Fibroblast of mammary gland (primary cell): ENCODE data around the gene C5.

Source experiments
- DNase-seq: peaks from one replicate; pipeline ENCODE4 v3.0.0-alpha.2; 2010; ENCODE audit warnings: low read depth
- H3K4me3 ChIP-seq: 2 replicates; pipeline ENCODE4 v1.5.1; 2011; ENCODE audit warnings: low read depth, mild to moderate bottlenecking, low read length, moderate library complexity; ENCODE audit not compliant: control insufficient read depth
- TF ChIP-seq, protein P1 (sequence below): conservative IDR thresholded peaks from 2 replicates; pipeline ENCODE4 v1.5.1; 2011; ENCODE audit warnings: low read depth, low read length, inconsistent platforms; ENCODE audit not compliant: control insufficient read depth, insufficient read depth

C5 gene

DNA sequence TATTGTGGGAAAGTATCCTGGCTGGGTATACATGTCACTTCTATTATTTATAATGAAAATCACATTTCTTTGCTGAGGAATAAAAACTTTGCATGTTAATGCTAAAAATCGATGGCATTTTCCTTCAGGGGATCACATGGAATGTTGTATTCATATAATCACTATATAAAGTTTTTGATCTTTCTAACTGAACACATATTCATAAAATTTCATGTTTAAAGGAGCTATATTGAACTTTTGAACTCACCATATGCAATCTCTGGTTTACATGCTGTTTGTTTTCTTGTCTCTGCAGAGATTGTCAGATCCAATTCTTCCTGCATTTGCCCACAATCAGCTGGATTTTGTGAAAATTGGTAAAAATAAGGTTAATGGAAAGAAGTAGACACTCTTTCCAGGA, 90.1 kb downstream of the C5 start:
- H3K4me3 ChIP-seq = no peak overlapping the region
- no peak for DNase-seq
- TF ChIP-seq, protein P1, sequence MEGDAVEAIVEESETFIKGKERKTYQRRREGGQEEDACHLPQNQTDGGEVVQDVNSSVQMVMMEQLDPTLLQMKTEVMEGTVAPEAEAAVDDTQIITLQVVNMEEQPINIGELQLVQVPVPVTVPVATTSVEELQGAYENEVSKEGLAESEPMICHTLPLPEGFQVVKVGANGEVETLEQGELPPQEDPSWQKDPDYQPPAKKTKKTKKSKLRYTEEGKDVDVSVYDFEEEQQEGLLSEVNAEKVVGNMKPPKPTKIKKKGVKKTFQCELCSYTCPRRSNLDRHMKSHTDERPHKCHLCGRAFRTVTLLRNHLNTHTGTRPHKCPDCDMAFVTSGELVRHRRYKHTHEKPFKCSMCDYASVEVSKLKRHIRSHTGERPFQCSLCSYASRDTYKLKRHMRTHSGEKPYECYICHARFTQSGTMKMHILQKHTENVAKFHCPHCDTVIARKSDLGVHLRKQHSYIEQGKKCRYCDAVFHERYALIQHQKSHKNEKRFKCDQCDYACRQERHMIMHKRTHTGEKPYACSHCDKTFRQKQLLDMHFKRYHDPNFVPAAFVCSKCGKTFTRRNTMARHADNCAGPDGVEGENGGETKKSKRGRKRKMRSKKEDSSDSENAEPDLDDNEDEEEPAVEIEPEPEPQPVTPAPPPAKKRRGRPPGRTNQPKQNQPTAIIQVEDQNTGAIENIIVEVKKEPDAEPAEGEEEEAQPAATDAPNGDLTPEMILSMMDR = no peak

DNA sequence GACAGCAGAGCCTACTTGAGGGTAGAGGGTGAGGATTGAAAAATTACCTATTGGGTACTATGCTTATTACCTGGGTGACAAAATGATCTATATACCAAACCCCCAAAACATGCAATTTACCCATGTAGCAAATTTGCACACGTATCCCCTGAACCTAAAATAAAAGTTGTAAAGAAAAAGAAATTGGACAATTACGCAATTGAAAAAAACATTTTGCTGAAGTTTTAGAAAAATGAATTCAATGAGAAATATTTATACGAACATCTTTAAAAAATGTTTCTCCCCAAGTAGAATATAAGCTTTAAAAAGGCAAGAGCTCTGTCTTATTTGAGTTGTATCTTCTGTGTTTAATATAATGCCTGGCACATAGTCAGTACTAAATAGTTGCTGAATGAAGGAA, 93.2 kb downstream of the C5 start:
- TF ChIP-seq, protein P1 = no peak
- no peak overlapping the region for H3K4me3 ChIP-seq
- no peak for DNase-seq

DNA sequence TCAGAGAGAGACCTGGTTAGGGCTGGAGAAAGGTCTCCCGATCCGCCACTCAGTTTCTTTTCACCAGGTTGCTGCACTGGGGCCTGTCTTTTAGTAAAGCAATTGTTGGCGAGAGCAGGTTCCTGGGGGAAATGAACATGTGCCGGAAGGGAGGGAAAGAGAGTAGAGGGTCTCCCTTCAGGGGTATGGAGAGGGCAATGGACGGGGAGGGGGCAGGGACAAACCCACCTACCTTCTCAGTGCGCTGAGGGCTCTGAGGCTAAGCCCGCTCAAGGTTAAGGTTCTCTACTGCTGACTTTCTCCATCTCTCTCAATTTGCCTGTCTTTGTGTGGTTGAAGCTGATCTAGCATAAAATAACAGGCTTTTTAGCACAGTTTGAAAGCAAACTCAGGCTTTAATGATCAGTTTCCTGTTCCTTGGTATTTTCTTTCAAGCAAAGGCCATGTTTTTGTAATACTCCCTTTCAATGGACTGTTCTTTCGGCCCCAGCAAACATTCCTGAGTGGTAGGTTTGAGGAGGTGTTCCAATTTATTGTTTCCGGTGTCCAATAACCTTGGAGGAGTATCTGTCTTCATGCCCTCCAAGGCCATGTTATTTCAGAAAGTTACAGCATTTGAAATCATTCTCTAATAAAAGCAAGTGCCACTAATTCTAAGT, 98.0 kb downstream of the C5 start:
- H3K4me3 ChIP-seq = no peak overlapping the region
- TF ChIP-seq, protein P1 = no peak
- no peak for DNase-seq

DNA sequence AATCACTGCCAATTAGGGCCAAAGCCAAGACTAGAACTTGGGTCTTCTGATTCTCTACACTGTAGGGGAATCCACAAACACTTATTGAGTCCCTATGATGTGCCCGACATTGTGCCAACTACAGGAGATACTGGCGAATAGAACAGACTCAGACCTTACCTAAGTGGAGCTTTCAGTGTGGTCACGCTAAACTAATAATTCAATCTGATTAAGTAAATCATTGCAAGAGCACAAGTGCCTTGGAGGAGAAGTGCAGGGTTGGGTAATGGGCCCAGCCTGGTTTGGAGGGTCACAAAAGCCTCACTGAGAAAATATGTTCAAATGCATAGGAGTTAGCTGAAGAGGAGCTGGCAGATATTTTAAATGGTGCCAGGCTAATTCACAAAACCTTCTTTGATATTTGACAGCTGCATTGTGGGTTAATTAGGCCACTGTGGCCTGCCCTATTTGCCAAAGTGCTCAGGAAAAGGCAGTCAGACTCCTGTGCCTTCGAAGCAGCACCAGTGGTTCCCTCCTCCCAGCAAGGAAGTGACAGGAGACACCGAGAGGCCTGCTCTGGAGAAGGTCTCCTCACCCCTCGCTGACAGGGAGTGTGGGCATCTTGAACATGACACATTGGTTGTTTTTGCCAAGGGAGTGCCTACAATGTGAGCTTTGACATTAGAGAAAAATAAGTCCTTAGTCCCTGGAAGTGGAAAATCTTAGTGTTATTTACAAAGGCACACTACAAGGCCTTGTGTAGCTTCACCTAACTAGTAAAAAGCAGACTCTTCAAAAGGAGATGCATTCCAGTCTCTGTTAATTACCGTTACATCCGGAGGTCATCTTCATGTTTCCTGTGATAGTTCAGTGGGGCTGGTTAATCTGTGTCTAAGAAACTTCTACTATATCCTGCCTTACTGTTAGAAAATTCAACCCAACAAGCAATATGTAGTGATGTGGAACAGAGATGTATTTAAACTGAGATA, 99.4 kb downstream of the C5 start:
- DNase-seq = no peak
- TF ChIP-seq, protein P1 = no peak
- H3K4me3 ChIP-seq = no peak overlapping the region

DNA sequence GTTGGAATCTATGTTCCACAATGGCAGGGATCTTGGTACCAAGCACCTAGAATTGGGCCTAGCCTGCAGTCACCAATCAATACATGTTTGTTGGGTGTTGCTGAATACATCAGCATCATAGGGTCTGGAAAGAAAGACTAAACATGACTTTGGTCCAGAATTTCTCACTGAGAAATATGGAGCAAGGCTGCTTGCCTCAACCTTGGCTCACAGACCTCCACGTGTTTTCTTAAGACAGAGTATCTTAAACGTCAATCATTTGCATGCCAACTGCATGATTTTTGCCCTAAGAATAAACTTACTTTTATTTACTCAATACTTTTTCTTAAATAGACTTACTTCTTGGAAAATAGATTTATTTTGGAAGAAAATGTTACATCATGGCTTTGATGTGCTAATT, 100.8 kb downstream of the C5 start:
- no peak for DNase-seq
- H3K4me3 ChIP-seq = no peak overlapping the region
- TF ChIP-seq, protein P1 = no peak

DNA sequence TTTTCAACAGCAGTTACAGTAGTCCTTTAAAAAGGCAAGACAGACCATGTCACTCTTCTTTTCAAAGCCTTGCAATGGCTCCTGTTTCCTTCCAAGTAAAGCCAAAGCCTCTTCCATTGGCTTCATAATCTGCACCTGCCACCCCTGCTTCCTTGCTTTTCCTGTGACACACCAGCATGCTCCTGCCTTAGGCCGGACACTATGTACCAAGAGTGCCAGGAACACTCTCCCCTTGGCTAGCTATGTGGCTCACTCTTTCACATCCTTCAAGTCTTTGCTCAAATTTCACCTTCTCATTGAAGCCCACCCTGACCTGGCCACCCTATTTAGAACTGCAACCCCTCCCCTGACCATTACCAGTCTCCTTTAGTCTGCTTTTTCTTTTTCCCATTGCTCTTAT, 101.3 kb downstream of the C5 start:
- DNase-seq = no peak
- H3K4me3 ChIP-seq = no peak overlapping the region
- TF ChIP-seq, protein P1 = no peak
